K562 (cell line): ENCODE data around the gene MCM7. TPM values are rescaled to one million over a fixed set of nuclear protein-coding genes. Genes with fewer than 3 reads are reported as not detected.

Experiments used
- BRD9 ChIP-seq: fragments of 450-650 bp; IDR thresholded peaks from 2 replicates; pipeline ENCODE4 v1.6.1; 2018; ENCODE audit warnings: low read depth; ENCODE audit not compliant: partially characterized antibody
- CBX8 ChIP-seq: fragments of 200-600 bp; sonication (generic); IDR thresholded peaks from 2 replicates; pipeline ENCODE4 v1.6.1; 2012; ENCODE audit warnings: borderline replicate concordance, mixed run types, low read depth, mild to moderate bottlenecking, moderate library complexity, mixed read lengths, low read length, control low read depth, inconsistent platforms; ENCODE audit not compliant: poor library complexity, severe bottlenecking; ENCODE audit errors: extremely low read depth
- ETV6 ChIP-seq, 3 experiments: fragments of 150-350 bp in 1 of 3; sonication (generic) in 1 of 3; formaldehyde crosslinking in 1 of 3; IDR thresholded peaks; 2 replicates each; pipeline versions ENCODE4 v1.6.1 to v1.8.0; 2014 to 2022; ENCODE audit warnings: borderline replicate concordance in 2 of 3, low read depth in 2 of 3, antibody characterized with exemption in 1 of 3, low read length in 1 of 3, mild to moderate bottlenecking in 1 of 3, missing genetic modification reagents in 1 of 3
- HBP1 ChIP-seq: fragments of 450-650 bp; formaldehyde crosslinking; IDR thresholded peaks from 2 replicates; pipeline ENCODE4 v1.4.0; 2022; ENCODE audit warnings: missing genetic modification characterization
- JUN ChIP-seq, 2 experiments: sonication (generic) in 1 of 2; formaldehyde crosslinking in 1 of 2; IDR thresholded peaks; 2 replicates each; pipeline versions ENCODE4 v1.6.1 to v1.8.0; 2012 to 2022; ENCODE audit warnings: borderline replicate concordance in 2 of 2, mild to moderate bottlenecking in 2 of 2, improper control_type of control experiment in 1 of 2, low read depth in 1 of 2, low read length in 1 of 2, missing genetic modification reagents in 1 of 2
- NRF1 ChIP-seq, 2 experiments: fragments of 450-650 bp; IDR thresholded peaks in 1 of 2; conservative IDR thresholded peaks in 1 of 2; 2 replicates each; pipeline ENCODE4 v1.6.1; 2014; ENCODE audit warnings: mild to moderate bottlenecking in 2 of 2
- OTX1 ChIP-seq: fragments of 450-650 bp; formaldehyde crosslinking; IDR thresholded peaks from 2 replicates; pipeline ENCODE4 v1.4.0; 2022; ENCODE audit warnings: mild to moderate bottlenecking
- RBM25 ChIP-seq: fragments of 200-400 bp; formaldehyde crosslinking; IDR thresholded peaks from 2 replicates; pipeline ENCODE4 v1.6.1; 2018; ENCODE audit warnings: low read length, low read depth, moderate library complexity; ENCODE audit not compliant: severe bottlenecking
- SIN3B ChIP-seq: fragments of 450-650 bp; IDR thresholded peaks from 2 replicates; pipeline ENCODE4 v1.6.1; 2017; ENCODE audit warnings: low read depth, mild to moderate bottlenecking, moderate library complexity
- SMARCE1 ChIP-seq: fragments of 450-650 bp; IDR thresholded peaks from 2 replicates; pipeline ENCODE4 v1.7.1; 2016; ENCODE audit warnings: mild to moderate bottlenecking
- TFAP4 ChIP-seq: sonication (generic); formaldehyde crosslinking; IDR thresholded peaks from 2 replicates; pipeline ENCODE4 v1.8.0; 2022; ENCODE audit warnings: missing genetic modification reagents, mild to moderate bottlenecking, moderate library complexity, borderline replicate concordance
- USF2 ChIP-seq: sonication (generic); formaldehyde crosslinking; IDR thresholded peaks from 2 replicates; pipeline ENCODE4 v1.5.0; 2020; ENCODE audit warnings: missing genetic modification reagents
- VEZF1 ChIP-seq: fragments of 200-800 bp; sonication (Bioruptor generic); IDR thresholded peaks from 2 replicates; pipeline ENCODE4 v1.6.1; 2017; ENCODE audit warnings: missing genetic modification characterization, missing compliant biosample characterization
- ZBED1 ChIP-seq: IDR thresholded peaks from 2 replicates; pipeline ENCODE4 v1.6.1; 2014
- ZFP91 ChIP-seq: sonication (generic); formaldehyde crosslinking; IDR thresholded peaks from 2 replicates; pipeline ENCODE4 v1.8.0; 2022; ENCODE audit warnings: mild to moderate bottlenecking, missing genetic modification reagents
- ZFPM2 ChIP-seq: fragments of 250-450 bp; sonication (Bioruptor Pico); IDR thresholded peaks from 2 replicates; pipeline ENCODE4 v1.5.1; 2022; ENCODE audit warnings: mild to moderate bottlenecking
- ZNF324 ChIP-seq: fragments of 250-450 bp; sonication (Bioruptor Pico); IDR thresholded peaks from 2 replicates; pipeline ENCODE4 v1.4.0; 2020; ENCODE audit warnings: mild to moderate bottlenecking
- ZNF444 ChIP-seq: fragments of 250-450 bp; sonication (Bioruptor Pico); IDR thresholded peaks from 2 replicates; pipeline ENCODE4 v1.4.0; 2020; ENCODE audit warnings: mild to moderate bottlenecking, moderate library complexity
- polyA plus RNA-seq, 8 experiments: library from polyadenylated mRNA; depleted of rRNA in 4 of 8; stranded (reverse) in 5 of 8; unstranded in 3 of 8; fragments of >200 nt; fragmentation: Nextera tagmentation in 2 of 8; fragmentation: Illumina TruSeq in 1 of 8; extraction: Ambion mirVana in 2 of 8; extraction: Trizol in 1 of 8; gene quantifications; 2 replicates each; pipeline versions ENCODE4 v1.2.1 to v1.2.3, GENCODE V29; 2011 to 2014; ENCODE audit warnings: inconsistent platforms in 1 of 8, missing spikeins in 1 of 8
- total RNA-seq, 7 experiments: library from RNA; depleted of rRNA in 6 of 7; stranded (reverse); fragments of >200 nt in 6 of 7; fragmentation: Illumina TruSeq in 2 of 7; extraction: Trizol in 2 of 7; gene quantifications; 2 replicates each; pipeline versions ENCODE4 v1.2.1 to v1.2.3, GENCODE V29; 2011 to 2021; ENCODE audit warnings: low replicate concordance in 1 of 7

The MCM7 gene
- total and polyA plus RNA-seq, 9 of the 15 experiments (the other 6 are each of a cell fraction or from before 2014, with no cell fraction given): 329 to 856 (median 437) TPM

- 0 out of 2 replicates have a peak, but pooled peaks have one; percentile 55 for TF ChIP-seq JUN (IDR thresholded peaks at IDR 0.05; ENCODE audit: borderline replicate concordance, low read depth, low read length)
- TF ChIP-seq JUN (CRISPR knock-in tag; IDR thresholded peaks at IDR 0.05; ENCODE audit: borderline replicate concordance): no peak
- TF ChIP-seq USF2 (CRISPR knock-in tag): no peak
- TF ChIP-seq OTX1 (CRISPR knock-in tag): peak; percentile 82; the same call in 1 of the 2 replicates
- TF ChIP-seq ZFPM2 (CRISPR knock-in tag): no peak
- 0 out of 4 replicates have a peak, but pooled peaks of 1 of the 2 experiments have one; percentile 2 for TF ChIP-seq ETV6 (IDR thresholded peaks at IDR 0.05; ENCODE audit: borderline replicate concordance in 1 of 2, low read depth in 2 of 2, low read length in 1 of 2)
- no peak for TF ChIP-seq ETV6 (CRISPR knock-in tag; IDR thresholded peaks at IDR 0.05; ENCODE audit: borderline replicate concordance)
- no peak for TF ChIP-seq CBX8
- peak; percentile 22 for TF ChIP-seq BRD9
- peak; percentile 18; the same call in 1 of the 2 replicates for TF ChIP-seq SMARCE1
- TF ChIP-seq ZBED1: no peak
- 0 out of 2 replicates have a peak, but pooled peaks have one; percentile 53 for TF ChIP-seq ZNF444
- TF ChIP-seq TFAP4: peak; percentile 72
- peak; percentile 37 for TF ChIP-seq RBM25
- TF ChIP-seq NRF1 (conservative IDR thresholded peaks at IDR 0.05 in 1 of 2, IDR thresholded peaks at IDR 0.05 in 1 of 2): peak; percentile 98
- peak; percentile 85 for TF ChIP-seq ZFP91 (CRISPR knock-in tag)
- peak; percentile 95 for TF ChIP-seq HBP1
- peak; percentile 95 for TF ChIP-seq VEZF1
- no peak; the same call in 1 of the 2 replicates for TF ChIP-seq ZNF324 (CRISPR knock-in tag)
- peak; percentile 91 for TF ChIP-seq SIN3B
These were observed 18.1 kb upstream of the MCM7 start, which contains the start of the genes CNPY4 and TAF6 (continued) for GRCh38 chr7:100119072-100119969.
